ENCODE results near the gene STEAP3.

The STEAP3 gene

DNA sequence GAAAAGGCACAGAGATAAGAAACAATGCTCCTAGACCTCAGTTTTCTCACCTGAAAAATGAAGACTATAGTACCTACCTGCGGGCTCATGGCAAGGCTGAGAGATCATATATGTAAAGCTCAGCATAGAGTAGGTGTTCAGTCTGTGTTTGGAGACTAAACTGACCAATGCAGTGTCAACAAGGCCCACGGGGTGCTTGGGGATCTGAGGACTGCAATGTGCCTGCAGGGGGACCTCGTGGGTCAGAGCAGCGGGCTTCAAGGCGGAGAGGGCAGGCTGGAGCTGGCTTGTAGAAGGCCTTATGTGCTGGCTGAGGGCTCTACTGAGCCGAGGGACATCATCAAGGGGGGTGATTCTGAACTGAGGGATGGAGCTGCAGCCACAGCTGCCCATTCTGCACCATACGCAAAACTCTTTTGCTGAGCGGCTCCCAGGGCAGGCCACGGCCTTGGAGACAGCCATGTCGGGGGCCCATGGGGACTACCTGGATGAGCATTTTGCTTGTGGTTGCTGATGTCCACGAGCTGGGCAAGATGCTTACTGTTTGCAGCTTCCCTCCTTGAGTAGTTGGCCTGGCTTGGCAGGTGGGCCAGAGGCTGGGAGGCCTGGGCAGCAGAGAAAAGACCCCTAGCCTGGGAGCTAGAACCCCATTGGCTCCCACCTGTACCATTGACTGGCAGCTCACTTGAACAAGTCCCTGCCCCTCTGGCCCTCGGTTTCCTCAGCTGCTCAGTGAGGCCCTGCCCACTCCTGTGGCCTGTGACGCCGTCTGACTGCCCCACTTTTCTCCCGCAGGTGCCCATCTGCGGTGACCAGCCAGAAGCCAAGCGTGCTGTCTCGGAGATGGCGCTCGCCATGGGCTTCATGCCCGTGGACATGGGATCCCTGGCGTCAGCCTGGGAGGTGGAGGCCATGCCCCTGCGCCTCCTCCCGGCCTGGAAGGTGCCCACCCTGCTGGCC lies 23.5 kb downstream of the STEAP3 start:
- DNase-seq (ENCODE audit: low read depth), result no peak

DNA sequence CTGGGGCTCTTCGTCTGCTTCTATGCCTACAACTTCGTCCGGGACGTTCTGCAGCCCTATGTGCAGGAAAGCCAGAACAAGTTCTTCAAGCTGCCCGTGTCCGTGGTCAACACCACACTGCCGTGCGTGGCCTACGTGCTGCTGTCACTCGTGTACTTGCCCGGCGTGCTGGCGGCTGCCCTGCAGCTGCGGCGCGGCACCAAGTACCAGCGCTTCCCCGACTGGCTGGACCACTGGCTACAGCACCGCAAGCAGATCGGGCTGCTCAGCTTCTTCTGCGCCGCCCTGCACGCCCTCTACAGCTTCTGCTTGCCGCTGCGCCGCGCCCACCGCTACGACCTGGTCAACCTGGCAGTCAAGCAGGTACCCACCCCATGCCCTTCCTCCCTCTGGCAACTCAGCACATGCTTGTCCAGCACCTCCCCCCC lies 24.2 kb downstream of the STEAP3 start:
- no peak for DNase-seq (ENCODE audit: low read depth)

DNA sequence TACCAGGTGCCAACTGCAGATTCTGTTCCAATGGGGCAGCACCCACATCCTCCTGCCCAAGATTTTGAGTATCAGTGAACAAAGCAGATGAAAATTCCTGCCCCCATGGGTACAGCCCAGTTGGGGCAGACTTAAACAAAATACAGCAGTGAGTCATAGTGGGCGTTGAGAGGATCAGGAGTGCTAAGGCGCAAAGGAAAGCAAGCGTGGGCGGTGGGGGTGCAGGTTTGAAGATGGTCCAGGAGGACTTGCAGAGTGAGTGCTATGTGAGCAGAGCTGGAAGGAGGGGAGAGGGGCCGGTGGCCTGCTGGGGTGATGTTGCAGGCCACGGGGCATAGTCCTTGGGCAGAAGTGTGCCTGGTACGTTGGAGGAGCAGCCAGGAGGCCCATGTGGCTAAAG lies 24.7 kb downstream of the STEAP3 start:
- no peak for DNase-seq (ENCODE audit: low read depth)

DNA sequence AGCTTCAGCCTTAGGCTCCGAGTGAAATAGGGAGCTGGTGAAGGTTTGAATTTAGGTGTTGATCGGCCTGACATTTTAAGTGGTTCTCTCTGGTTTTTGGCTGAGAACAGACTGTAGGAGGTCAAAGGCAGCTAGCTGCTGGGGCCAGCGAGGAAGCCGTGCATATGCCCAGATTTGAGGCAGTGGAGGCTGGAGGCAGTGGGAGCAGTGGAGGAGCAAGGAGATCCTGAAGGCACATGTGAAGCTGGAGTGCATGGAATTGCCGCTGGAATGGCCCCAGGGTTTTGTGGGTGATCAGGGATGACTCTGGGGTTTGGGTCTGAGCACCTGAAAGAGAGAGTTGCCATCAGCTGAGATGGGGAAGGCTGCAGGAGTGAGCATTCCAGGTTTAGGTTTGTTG lies 25.1 kb downstream of the STEAP3 start:
- DNase-seq (ENCODE audit: low read depth), result no peak

DNA sequence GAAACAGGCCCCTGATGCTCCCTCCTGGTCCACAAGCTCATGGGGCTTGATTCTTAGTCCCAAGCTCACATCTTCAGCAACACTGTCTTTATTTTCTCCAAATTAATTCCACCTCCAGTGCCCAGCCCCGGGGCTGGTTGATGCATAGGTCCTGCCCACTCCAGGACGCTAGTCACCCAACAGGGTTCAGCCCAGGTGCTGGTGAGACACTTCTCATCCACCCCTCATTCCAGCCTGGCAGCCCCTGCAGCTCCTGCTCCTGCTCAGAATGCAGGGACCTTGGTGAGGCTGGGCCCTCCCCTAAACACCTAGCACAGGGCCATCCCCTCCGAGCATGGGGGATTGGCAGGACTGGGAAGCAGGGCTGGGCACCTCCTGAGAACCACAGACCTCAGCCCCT lies 25.7 kb downstream of the STEAP3 start:
- no peak for DNase-seq (ENCODE audit: low read depth)

DNA sequence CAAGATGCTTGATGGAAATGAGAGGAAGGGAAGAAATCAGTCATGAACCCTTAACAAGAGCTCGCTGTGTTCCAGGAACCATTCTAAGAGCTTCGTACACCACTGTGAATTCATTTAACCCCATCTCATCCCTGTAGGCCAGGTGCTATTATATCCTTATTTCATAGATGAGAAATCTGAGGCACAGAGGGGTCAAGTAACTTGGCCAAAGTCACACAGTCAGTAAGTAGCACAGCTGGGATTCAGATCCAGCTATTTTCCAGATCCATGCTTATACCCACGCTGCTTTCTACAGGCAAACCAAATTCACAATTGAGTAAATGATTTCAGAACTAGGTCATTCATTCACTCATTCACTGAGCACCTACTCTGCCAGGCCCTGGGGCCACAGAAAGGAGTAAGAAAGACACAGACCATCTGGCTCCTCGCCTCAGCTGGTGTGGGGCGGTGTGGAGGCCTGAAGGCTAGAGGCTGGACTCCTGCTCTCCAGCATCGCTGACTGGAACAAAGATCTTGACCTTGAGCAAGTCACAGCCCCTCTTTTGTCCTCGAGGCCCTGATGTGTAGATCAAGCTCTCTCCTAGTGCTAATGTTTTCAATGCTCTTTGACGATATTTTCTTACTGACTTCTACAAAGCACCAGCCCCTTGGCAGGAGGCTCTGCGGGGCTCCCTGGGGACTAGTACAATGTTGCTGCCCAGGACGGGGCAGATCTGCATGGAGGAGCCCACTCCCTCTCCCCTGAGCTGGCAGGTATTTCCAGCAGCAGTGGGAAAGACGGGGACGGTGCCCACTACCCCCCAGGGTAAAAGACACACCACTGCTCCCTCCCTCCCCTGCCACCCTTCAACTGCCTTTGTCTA lies 26.5 kb downstream of the STEAP3 start:
- DNase-seq (ENCODE audit: low read depth), result no peak

DNA sequence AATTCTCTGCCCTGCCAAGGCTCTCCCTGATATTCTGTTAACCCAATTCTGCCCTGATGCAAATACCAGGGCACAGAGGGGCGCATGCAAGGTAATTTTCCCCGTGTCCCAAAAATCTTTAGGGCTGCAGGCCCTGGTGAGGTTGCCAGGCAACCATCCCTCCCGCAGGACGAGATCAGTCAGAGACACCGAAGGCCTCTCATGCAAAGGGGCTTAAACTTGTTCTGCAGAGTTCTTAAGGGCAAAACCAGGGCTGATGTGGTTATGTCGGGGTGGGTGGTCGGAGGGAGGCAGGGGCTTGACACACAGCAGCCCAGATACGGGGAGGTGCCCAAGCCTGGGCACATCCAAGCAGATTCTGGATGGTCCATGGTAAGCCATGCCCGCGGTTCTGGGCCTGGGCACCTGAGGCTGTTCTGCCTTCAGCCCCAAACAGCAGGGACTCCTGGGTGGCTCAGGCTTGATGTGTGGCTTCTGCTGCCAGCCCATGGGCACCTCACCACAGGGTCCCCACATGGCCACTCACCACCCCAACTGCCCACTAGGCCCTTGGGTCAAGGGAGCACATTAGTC lies 27.2 kb downstream of the STEAP3 start:
- no peak for DNase-seq (ENCODE audit: low read depth)

DNA sequence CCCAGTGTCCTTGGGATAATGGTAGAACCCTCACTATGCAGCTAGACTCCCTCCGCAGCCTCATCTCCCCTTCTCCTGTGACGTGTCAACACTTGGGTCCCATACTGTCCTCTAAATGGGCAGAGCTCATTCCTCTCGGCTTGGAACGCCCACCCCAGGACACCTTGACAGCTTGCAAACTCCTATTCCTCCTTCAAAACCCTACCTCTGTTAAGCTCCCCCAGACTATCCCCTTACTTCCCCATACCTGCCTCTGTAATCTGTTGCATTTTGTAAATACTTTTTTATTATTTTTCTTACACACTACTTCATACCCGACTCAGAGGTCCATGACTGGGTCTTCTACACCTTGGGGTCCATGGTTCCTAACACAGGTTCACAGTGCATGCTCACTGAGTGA lies 28.0 kb downstream of the STEAP3 start:
- DNase-seq (ENCODE audit: low read depth), result no peak

DNA sequence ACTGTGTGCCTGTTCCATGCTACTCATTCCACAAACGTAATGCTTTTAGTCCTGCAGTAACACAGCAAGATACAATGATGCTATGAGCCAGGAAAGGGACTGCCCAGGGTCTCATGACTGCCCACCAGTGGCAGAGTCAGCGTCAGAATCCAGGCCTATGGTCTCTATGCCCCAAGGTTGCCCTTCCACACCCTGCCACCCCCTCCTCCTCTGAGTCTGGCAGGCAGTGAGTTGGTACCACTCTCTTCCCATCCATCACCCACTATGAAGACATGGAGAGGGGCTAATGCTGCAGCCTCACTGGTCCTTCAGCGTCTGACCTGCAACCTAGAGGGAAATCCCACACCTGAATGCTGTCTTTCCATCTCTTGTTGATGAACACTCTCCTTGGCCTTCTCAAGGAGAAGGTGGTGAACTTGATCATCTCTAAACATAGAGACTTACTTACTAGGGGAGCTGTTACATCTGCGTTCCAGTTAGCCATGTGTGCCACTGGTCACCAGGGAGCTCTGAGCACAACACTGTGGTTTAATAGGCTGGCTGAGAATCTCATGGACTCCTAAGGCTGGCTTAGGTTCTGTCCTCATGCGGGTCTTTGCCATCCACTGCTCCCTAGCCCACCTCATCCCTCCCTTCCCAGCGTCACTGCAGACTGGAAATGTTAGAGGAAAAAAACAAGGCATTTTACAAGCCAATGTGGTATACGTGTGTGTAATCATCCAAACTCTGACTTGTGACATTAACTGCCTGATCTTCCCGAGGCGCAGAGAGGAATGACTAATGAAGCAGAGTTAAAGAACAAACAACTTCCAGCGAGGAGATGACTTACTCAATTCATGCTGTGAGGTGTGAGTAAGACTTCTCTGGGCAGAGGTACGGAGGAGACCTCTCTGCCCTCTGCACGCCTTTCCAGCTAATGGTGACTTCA lies 28.8 kb downstream of the STEAP3 start:
- no peak for DNase-seq (ENCODE audit: low read depth)

DNA sequence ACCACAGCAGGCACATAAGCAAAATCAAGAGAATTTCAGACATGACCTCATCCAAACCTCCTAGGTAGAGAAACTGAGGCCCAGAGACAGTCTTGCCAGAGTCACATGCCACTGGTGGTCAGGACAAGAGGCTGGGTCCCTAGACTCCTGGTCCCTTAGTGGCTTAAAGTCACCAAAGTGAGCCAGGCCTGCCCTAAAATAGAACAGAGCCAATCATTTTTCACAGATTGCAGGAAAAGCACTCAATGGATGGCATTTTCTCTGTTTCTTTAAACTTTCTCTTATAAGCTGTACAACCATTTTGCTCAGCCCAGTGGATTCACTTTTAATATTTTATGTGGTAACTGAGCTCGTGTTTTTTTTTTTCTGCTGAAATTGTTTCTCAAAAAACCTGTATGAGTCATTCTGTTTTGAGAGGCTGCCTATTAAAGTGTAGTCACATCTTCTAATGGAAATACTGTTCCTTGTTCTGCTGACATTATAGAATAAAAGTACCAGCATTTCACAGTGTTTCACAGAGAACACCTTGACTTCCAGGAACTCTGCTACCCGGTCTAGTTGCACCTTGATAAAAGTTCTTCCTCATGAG lies 29.6 kb downstream of the STEAP3 start:
- DNase-seq (ENCODE audit: low read depth), result no peak

DNA sequence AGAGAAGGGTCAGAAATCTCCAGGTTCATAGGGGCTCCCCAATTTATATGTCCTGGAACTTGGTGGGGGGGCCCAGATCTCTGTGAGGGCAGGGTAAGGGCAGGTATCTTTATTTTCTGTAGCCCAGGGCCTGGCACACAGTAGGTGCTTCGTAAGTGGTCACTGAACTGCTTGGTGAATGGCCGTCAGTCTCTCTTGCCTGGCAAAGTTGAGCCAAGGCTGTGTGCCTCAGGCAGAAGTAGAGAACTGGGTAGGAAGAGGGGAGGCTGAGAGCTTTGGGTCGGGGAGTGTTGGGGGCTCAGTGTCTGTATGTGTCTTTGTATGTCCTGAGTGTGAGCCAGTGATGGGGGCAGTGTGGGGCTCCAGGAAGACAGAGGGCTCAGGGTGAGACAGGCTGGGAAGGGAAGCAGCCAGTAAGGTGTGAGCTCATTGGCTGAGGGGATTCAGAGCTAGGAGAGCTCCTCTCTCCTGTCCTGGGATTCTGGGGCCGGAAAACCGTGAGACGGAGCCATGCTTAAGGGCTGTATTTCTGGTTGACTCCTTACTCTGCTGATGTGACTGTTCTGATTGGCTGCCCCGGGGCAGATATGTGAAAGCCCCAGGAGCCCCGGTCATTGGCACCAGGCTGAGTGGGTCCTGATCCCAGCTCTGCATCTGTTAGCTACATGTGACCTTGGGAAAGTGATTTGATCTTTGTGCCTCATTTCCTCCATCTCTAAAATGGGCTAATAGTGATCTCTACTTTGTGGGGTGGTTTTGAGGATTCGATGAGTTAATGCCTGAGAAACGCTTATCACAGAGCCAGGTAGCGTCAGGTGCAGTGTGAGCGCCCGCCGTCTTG lies 30.3 kb downstream of the STEAP3 start:
- no peak for DNase-seq (ENCODE audit: low read depth)

DNA sequence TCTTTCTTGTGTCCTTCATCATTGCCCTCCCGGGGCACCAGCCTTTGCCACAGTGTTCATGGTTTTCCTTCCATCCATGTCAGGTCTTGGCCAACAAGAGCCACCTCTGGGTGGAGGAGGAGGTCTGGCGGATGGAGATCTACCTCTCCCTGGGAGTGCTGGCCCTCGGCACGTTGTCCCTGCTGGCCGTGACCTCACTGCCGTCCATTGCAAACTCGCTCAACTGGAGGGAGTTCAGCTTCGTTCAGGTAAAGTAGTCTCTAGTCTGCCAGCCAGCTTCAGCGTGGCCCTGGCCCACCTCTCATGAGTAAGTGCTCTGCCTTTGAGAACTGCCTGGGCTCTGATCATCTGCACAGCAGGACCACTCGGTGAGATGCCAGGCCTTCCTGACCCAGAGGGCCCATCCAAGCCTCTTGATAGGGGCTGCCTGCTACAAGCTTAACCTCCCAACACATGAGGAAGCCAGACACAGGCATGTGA lies 31.0 kb downstream of the STEAP3 start:
- no peak for DNase-seq (ENCODE audit: low read depth)

DNA sequence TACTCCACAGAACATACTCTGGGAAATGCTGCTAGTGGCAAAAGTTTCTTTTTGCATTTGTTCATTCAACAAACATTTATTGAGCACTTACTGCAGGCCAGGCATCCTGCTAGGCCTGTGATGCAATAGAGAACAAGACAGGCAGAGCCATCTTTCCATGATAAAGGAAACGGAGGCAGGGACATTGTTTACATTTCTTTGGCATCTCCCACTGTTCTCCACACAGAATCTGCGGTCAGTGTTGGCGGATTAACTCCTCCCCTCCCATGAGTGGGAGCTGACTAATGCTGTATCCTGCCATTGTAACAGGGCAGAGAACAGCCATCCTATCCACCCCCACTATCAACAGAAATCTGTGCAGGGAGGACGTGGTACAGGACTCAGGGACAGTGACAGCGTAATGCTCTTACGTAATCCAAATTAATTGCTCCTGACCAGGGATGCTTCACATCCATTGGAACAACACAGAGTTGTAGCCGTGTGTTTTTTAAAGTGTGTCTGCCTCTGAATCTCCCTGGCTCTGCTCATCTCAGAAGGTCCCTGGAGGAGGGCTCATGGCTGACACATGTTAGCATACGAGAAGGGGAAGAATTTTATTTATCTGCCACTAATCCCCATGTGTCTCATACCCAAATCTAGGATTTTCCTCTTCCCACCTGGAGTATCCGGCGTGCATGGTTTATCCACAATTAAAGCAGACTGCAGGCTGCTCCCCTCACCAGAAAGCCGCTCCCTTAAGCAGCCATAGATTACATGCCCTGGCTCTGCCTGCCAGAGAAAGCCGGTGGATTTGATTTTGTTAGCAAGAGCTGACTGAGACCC lies 32.3 kb downstream of the STEAP3 start:
- DNase-seq (ENCODE audit: low read depth), result no peak

DNA sequence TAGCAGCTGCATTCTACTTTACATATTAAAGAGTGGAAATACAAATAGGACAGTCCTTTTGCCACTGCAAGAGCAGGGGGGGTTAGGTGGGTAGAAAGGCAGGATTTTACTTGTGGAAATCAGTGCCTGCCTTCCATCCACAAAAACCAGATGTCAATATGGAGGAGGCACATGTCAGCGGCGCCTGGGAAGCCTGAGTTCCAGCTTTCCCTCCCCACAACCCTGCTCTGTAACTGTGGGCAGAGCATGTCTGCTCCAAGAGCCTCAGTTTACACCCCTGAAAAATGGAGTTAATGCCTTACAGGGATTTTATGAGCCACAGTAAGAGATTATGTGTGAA lies 32.9 kb downstream of the STEAP3 start:
- no peak for DNase-seq (ENCODE audit: low read depth)

DNA sequence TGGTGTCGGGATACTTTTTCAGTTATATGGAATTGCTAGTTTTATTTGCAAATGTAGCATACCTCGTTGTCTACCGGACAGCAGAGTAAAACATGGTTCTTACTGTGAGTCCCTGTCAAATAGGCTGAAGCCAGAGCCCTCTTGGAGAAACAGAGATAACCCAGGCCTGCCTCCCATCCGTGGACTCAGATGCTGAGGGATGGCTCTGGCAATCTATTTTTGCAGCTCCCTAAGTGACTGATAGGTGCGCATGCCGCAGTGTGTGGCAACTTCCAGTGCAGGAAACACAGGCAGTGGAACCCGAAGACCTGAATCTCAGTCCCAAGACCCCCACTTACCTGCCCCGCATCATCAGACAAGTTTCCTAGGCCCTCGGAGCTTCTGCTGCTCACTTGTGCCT lies 33.6 kb downstream of the STEAP3 start:
- DNase-seq (ENCODE audit: low read depth), result no peak

DNA sequence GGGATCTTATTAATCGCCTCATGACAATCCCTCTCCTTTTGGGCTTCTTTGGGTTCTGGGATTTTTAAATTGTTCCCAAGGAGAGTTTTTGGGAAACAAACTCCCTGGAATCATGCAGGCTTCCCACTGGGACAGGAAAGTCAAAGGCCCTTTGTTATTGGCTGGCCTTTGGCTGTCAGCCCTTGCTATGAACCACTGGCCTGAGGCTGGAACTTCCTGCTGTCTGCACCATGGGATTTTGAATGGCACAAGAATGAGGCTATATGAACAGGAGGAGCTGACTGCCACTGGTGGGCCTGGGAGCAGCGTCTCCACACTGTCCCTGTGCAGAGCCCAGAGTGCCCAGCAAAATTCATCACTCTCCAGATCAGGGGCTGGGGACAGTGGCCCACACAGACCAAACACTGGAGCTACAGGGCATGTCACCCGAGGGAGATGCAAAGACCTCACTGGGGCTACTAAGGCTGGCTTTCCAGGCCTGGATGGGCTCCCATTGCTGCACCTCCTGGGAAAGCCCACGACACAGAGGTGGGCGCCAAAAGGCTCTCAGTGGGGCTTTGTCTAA lies 35.7 kb downstream of the STEAP3 start:
- no peak for DNase-seq (ENCODE audit: low read depth)

DNA sequence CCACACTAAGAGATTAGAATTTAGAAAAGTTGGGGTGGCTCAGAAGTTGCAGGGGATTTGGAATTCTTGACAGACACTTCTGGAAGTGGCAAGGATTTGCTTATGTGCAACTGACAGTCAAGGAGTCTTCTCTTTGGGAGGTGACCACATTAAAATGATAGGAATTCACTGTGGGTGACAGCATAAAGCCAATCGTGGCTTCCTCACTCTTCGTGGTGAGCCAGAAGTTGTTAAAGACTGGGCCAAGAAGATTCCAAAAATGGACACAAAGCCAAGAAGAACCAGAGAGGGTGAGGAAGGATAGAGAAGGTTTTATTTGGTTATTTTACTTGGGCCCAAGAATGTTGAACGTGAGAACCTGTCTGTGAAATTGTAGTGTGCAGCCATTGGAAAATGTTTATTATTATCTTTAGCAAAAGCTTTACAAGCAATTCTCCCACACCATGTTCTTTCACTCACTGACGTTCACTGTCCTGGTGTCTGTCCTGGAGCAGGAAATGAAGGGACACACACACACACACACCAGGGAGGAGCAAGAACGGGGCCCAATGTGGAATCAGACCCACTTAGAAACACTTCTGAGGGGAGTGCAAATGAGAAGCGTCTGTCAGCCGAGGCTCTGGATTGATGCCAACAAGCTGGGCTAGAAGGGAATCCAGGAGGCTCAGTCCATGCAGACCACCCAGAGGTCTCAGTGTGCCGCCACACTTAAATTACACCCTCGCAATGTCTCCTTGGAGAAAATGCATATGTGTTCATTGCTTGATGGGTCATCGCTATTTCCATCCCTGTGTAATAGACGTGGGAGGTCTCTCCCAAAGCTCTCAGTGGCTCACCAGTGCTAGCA lies 37.2 kb downstream of the STEAP3 start:
- no peak for DNase-seq (ENCODE audit: low read depth)

Data from activated T-helper 9 cell treated with anti-CD3 and anti-CD28 coated beads, Interleukin-2, amount 50 U/mL, for 16 hours (primary cell).